K562 (cell line): Measurements from ENCODE around the gene ALKBH2. TPM values are rescaled to one million over a fixed set of nuclear protein-coding genes. Genes with fewer than 3 reads are reported as not detected.

Source experiments
- E2F1 ChIP-seq: sonication (generic); formaldehyde crosslinking; IDR thresholded peaks from 2 replicates; pipeline ENCODE4 v1.8.1; 2023; ENCODE audit warnings: mild to moderate bottlenecking, missing genetic modification reagents, moderate library complexity
- GTF2B ChIP-seq: IDR thresholded peaks from 2 replicates; pipeline ENCODE4 v1.6.1; 2011; ENCODE audit not compliant: insufficient read length; ENCODE audit errors: extremely low read depth
- HBP1 ChIP-seq: fragments of 450-650 bp; formaldehyde crosslinking; IDR thresholded peaks from 2 replicates; pipeline ENCODE4 v1.4.0; 2022; ENCODE audit warnings: missing genetic modification characterization
- HNRNPLL ChIP-seq: fragments of 200-400 bp; formaldehyde crosslinking; IDR thresholded peaks from 2 replicates; pipeline ENCODE4 v1.6.1; 2017; ENCODE audit warnings: low read length, low read depth, mild to moderate bottlenecking; ENCODE audit not compliant: poor library complexity, severe bottlenecking
- LCOR ChIP-seq: sonication (generic); formaldehyde crosslinking; IDR thresholded peaks from 2 replicates; pipeline ENCODE4 v1.8.0; 2022; ENCODE audit warnings: mild to moderate bottlenecking, missing genetic modification reagents
- MGA ChIP-seq: fragments of 450-650 bp; IDR thresholded peaks from 2 replicates; pipeline ENCODE4 v1.6.1; 2016; ENCODE audit warnings: mild to moderate bottlenecking, moderate library complexity
- NRF1 ChIP-seq, 2 experiments: fragments of 450-650 bp; IDR thresholded peaks in 1 of 2; conservative IDR thresholded peaks in 1 of 2; 2 replicates each; pipeline ENCODE4 v1.6.1; 2014; ENCODE audit warnings: mild to moderate bottlenecking in 2 of 2
- ZNF449 ChIP-seq: fragments of 250-450 bp; sonication (Bioruptor Pico); IDR thresholded peaks from 2 replicates; pipeline ENCODE4 v1.8.0; 2022; ENCODE audit warnings: moderate library complexity, mild to moderate bottlenecking, inconsistent platforms
- polyA plus RNA-seq, 8 experiments: library from polyadenylated mRNA; depleted of rRNA in 4 of 8; stranded (reverse) in 5 of 8; unstranded in 3 of 8; fragments of >200 nt; fragmentation: Nextera tagmentation in 2 of 8; fragmentation: Illumina TruSeq in 1 of 8; extraction: Ambion mirVana in 2 of 8; extraction: Trizol in 1 of 8; gene quantifications; 2 replicates each; pipeline versions ENCODE4 v1.2.1 to v1.2.3, GENCODE V29; 2011 to 2014; ENCODE audit warnings: inconsistent platforms in 1 of 8, missing spikeins in 1 of 8
- total RNA-seq, 7 experiments: library from RNA; depleted of rRNA in 6 of 7; stranded (reverse); fragments of >200 nt in 6 of 7; fragmentation: Illumina TruSeq in 2 of 7; extraction: Trizol in 2 of 7; gene quantifications; 2 replicates each; pipeline versions ENCODE4 v1.2.1 to v1.2.3, GENCODE V29; 2011 to 2021; ENCODE audit warnings: low replicate concordance in 1 of 7

Gene ALKBH2
- total and polyA plus RNA-seq, 9 of the 15 experiments (the other 6 are each of a cell fraction or from before 2014, with no cell fraction given) = 5.9 to 56.1 (median 41.9) TPM

GRCh38 chr12:109093022-109093918 is at the start of gene ALKBH2 (continued):
- TF ChIP-seq MGA = peak; percentile 99
- no peak for TF ChIP-seq ZNF449 (CRISPR knock-in tag)
- peak; percentile 96 for TF ChIP-seq HNRNPLL
- TF ChIP-seq LCOR (CRISPR knock-in tag) = 0 out of 2 replicates have a peak, but pooled peaks have one; percentile 57
- peak; percentile 81 to 85 for TF ChIP-seq NRF1 (conservative IDR thresholded peaks at IDR 0.05 in 1 of 2, IDR thresholded peaks at IDR 0.05 in 1 of 2)
- TF ChIP-seq GTF2B = peak; percentile 45
- no peak for TF ChIP-seq HBP1 (CRISPR knock-in tag)
- peak; percentile 90; the same call in 1 of the 2 replicates for TF ChIP-seq E2F1 (CRISPR knock-in tag)
